Vagina (tissue), 2 donors: ENCODE data around the gene PTPN5. TPM values are rescaled to one million over a fixed set of nuclear protein-coding genes. Genes with fewer than 3 reads are reported as not detected.
"Not testable (repeated sequence)": the region's sequence is repeated elsewhere in the genome, so short reads cannot be mapped to it uniquely, and the experiment has no call there.

Experiments used
- DNase-seq, 2 donors: peaks; one replicate each; pipeline ENCODE4 v3.0.0-alpha.2; 2017; ENCODE audit errors: extremely low spot score in 2 of 2
- H3K27ac ChIP-seq: fragments of 200-600 bp; sonication (generic); one replicate; pipeline ENCODE4 v1.5.1; 2019
- H3K27me3 ChIP-seq: fragments of 200-600 bp; sonication (generic); one replicate; pipeline ENCODE4 v1.5.1; 2019
- H3K36me3 ChIP-seq, 2 donors: fragments of 200-600 bp; sonication (generic); one replicate each; pipeline ENCODE4 v1.5.1; 2017 to 2019
- H3K4me1 ChIP-seq: fragments of 200-600 bp; sonication (generic); one replicate; pipeline ENCODE4 v1.5.1; 2019
- H3K4me3 ChIP-seq, 2 donors: fragments of 200-600 bp; sonication (generic); 1 replicate in 1 of 2; 2 replicates in 1 of 2; pipeline ENCODE4 v1.5.1; 2016 to 2019
- H3K9me3 ChIP-seq: fragments of 200-600 bp; sonication (generic); one replicate; pipeline ENCODE4 v1.5.1; 2019
- CTCF ChIP-seq, 3 experiments: fragments of 450-650 bp in 2 of 3; fragments of 200-600 bp in 1 of 3; sonication (generic) in 1 of 3; IDR thresholded peaks; one replicate each; pipeline ENCODE4 v1.5.1; 2017 to 2019; ENCODE audit warnings: antibody characterized with exemption in 3 of 3, mild to moderate bottlenecking in 2 of 3, moderate library complexity in 2 of 3
- POLR2A ChIP-seq, 2 donors: fragments of 450-650 bp; IDR thresholded peaks; one replicate each; pipeline ENCODE4 v1.6.1; 2017; ENCODE audit warnings: antibody characterized with exemption in 2 of 2, mild to moderate bottlenecking in 2 of 2, moderate library complexity in 2 of 2
- POLR2AphosphoS5 ChIP-seq, 2 donors: sonication (generic); formaldehyde crosslinking; IDR thresholded peaks; one replicate each; pipeline ENCODE4 v1.9.0; 2017; ENCODE audit warnings: antibody characterized with exemption in 2 of 2, mild to moderate bottlenecking in 2 of 2, low read depth in 1 of 2; ENCODE audit not compliant: insufficient read depth in 1 of 2
- intact Hi-C: fragments of 100-400 bp; cut with DNase I; formaldehyde crosslinking; loops from one replicate; pipeline ENCODE4 v1.15.1; 2023
- total RNA-seq: library from RNA; depleted of rRNA; stranded (reverse); fragments of >200 nt; gene quantifications from one replicate; pipeline ENCODE4 v1.2.3, GENCODE V29; 2016

PTPN5 gene
- total RNA-seq, 1 donor from 2014 or later, result 0.49 TPM

- H3K27me3 ChIP-seq, result no peaks in the 10 kb centered on the region
- DNase-seq, result no peak
- no peaks in the 10 kb centered on the region for H3K9me3 ChIP-seq
- H3K4me1 ChIP-seq, result no peaks in the 10 kb centered on the region
- intact Hi-C loops, result no loop called here
- no peak overlapping the region for H3K27ac ChIP-seq
- no peak for TF ChIP-seq POLR2A (IDR thresholded peaks at IDR 0.05)
- no peak for TF ChIP-seq POLR2AphosphoS5 (IDR thresholded peaks at IDR 0.05; ENCODE audit: insufficient read depth in 1 of 2, low read depth in 1 of 2)
- no peak for TF ChIP-seq CTCF (IDR thresholded peaks at IDR 0.05)
- H3K36me3 ChIP-seq, result no peaks in the 10 kb centered on the region
- H3K4me3 ChIP-seq, result no peak overlapping the region
These were observed 109.1 kb downstream of the PTPN5 start for GRCh38 chr11:18682466-18682865.

GRCh38 chr11:18681949-18682348 is 109.6 kb downstream of the PTPN5 start:
- H3K9me3 ChIP-seq, H3K27me3 ChIP-seq, intact Hi-C loops, H3K4me1 ChIP-seq, H3K36me3 ChIP-seq, DNase-seq, H3K27ac ChIP-seq, H3K4me3 ChIP-seq: not testable (repeated sequence)

Other genes starting within 250 kb of the PTPN5 start
- 21.4 TPM for gene UEVLD, start 203.1 kb downstream of the PTPN5 start, total RNA-seq
- not detected for gene MISFA, start 192.0 kb downstream of the PTPN5 start, total RNA-seq
- 23.8 TPM for gene SPTY2D1, start 157.5 kb downstream of the PTPN5 start, total RNA-seq
- gene TMEM86A, start 93.0 kb downstream of the PTPN5 start, total RNA-seq, result 26.8 TPM
- not detected for gene IGSF22, start 65.6 kb downstream of the PTPN5 start, total RNA-seq
- not detected for gene MRGPRX1, start 147.6 kb upstream of the PTPN5 start, total RNA-seq